ENCODE results near the gene SMIM7. TPM values are rescaled to one million over a fixed set of nuclear protein-coding genes. Genes with fewer than 3 reads are reported as not detected.

The SMIM7 gene
- polyA plus RNA-seq (2013, experiment 1 of 2) = 67.8 TPM
- polyA plus RNA-seq (2013, experiment 2 of 2) = 69.3 TPM

- peak within 1 kb of the TSS; percentile 94 for H3K9ac ChIP-seq (ENCODE audit: low read length)
- peak within 1 kb of the TSS; percentile 92 to 100 for H3K18ac ChIP-seq (ENCODE audit: low read depth in 1 of 2, low read length in 2 of 2)
- H3K4me1 ChIP-seq (ENCODE audit: control insufficient read depth, insufficient read depth, low read depth, low read length) = peaks cover 27% of the 10 kb centered on the region
- H2BK12ac ChIP-seq (ENCODE audit: low read length in 2 of 2) = peak within 1 kb of the TSS in 1 of 2 experiments; percentile 66
- peak within 1 kb of the TSS; percentile 99 for H2AFZ ChIP-seq (ENCODE audit: low read depth, low read length)
- H4K91ac ChIP-seq (ENCODE audit: low read length) = peak within 1 kb of the TSS; percentile 83
- H3K23ac ChIP-seq (ENCODE audit: low read length in 2 of 2) = peak within 1 kb of the TSS in 1 of 2 experiments; percentile 95
- under 1% methylated on average over 54 of the region's 60 CpGs for WGBS
- H3K36me3 ChIP-seq (ENCODE audit: control insufficient read depth in 1 of 2, insufficient read depth in 2 of 2, low read depth in 1 of 2, low read length in 2 of 2) = peaks cover 29 to 37% of the 10 kb centered on the region in 2 experiments
- H3K27me3 ChIP-seq (ENCODE audit: control insufficient read depth in 1 of 2, insufficient read depth in 1 of 2, low read length in 2 of 2) = peaks cover 0 to 4% of the 10 kb centered on the region in 2 experiments
- peaks cover 26% of the 10 kb centered on the region for H3K79me1 ChIP-seq (replicated peaks; ENCODE audit: low read length, poor library complexity, severe bottlenecking)
- peak within 1 kb of the TSS; percentile 98 for H3K27ac ChIP-seq (ENCODE audit: low read length, poor library complexity, severe bottlenecking)
- peak within 1 kb of the TSS; percentile 54 for H2AK5ac ChIP-seq (ENCODE audit: low read length, severe bottlenecking)
- H2BK15ac ChIP-seq (ENCODE audit: low read depth, poor library complexity, severe bottlenecking) = peak within 1 kb of the TSS; percentile 77
- peak within 1 kb of the TSS; percentile 91 for H2BK5ac ChIP-seq (ENCODE audit: low read depth, low read length, poor library complexity, severe bottlenecking)
- peak within 1 kb of the TSS; percentile 90 to 92 for H3K4me3 ChIP-seq (ENCODE audit: insufficient read depth in 1 of 2, low read depth in 1 of 2, low read length in 2 of 2)
- H3K9me3 ChIP-seq (ENCODE audit: control insufficient read depth, low read length) = no peaks in the 10 kb centered on the region
- H3K4me2 ChIP-seq (ENCODE audit: low read length, poor library complexity, severe bottlenecking) = peak within 1 kb of the TSS; percentile 100
- peak within 1 kb of the TSS; percentile 58 to 99 for H3K4ac ChIP-seq (ENCODE audit: low read depth in 1 of 2, low read length in 2 of 2)
- DNase-seq = peak; percentile 99
- peak within 1 kb of the TSS; percentile 82 to 98 for H3K14ac ChIP-seq (ENCODE audit: low read length in 2 of 2)
- peak within 1 kb of the TSS; percentile 95 for H2BK120ac ChIP-seq (ENCODE audit: low read depth, low read length)
- H4K8ac ChIP-seq (ENCODE audit: low read length) = peak within 1 kb of the TSS; percentile 97
Observed at GRCh38 chr19:16659832-16660708, at the start of gene SMIM7. SMIM7 (minus strand) TSS chr19:16660144; CDS start chr19:16660110, 34 bp downstream.

GRCh38 chr19:16703677-16704076 lies 43.7 kb upstream of the SMIM7 start:
- Histone ChIP-seq H3K18ac (ENCODE audit: low read depth in 1 of 2, low read length in 2 of 2) (no peak overlapping the region), H3K27ac (ENCODE audit: low read length, poor library complexity, severe bottlenecking) (no peak overlapping the region), H2AK5ac (ENCODE audit: low read length, severe bottlenecking) (no peak overlapping the region), H3K4ac (ENCODE audit: low read depth in 1 of 2, low read length in 2 of 2) (no peak overlapping the region), H3K79me1 (replicated peaks; ENCODE audit: low read length, poor library complexity, severe bottlenecking) (no peaks in the 10 kb centered on the region), H3K36me3 (ENCODE audit: control insufficient read depth in 1 of 2, insufficient read depth in 2 of 2, low read depth in 1 of 2, low read length in 2 of 2) (no peaks in the 10 kb centered on the region), H3K14ac (ENCODE audit: low read length in 2 of 2) (no peak overlapping the region), H4K8ac (ENCODE audit: low read length) (no peak overlapping the region), H3K27me3 (ENCODE audit: control insufficient read depth in 1 of 2, insufficient read depth in 1 of 2, low read length in 2 of 2) (peaks cover 0 to 27% of the 10 kb centered on the region in 2 experiments), H3K4me2 (ENCODE audit: low read length, poor library complexity, severe bottlenecking) (no peak overlapping the region), H4K91ac (ENCODE audit: low read length) (no peak overlapping the region), H3K9me3 (ENCODE audit: control insufficient read depth, low read length) (no peaks in the 10 kb centered on the region), H3K4me3 (ENCODE audit: insufficient read depth in 1 of 2, low read depth in 1 of 2, low read length in 2 of 2) (no peak overlapping the region), H2BK15ac (ENCODE audit: low read depth, poor library complexity, severe bottlenecking) (no peak overlapping the region), H2AFZ (ENCODE audit: low read depth, low read length) (no peak overlapping the region), H3K9ac (ENCODE audit: low read length) (no peak overlapping the region), H2BK12ac (ENCODE audit: low read length in 2 of 2) (no peak overlapping the region), H2BK5ac (ENCODE audit: low read depth, low read length, poor library complexity, severe bottlenecking) (no peak overlapping the region), H2BK120ac (ENCODE audit: low read depth, low read length) (no peak overlapping the region), H3K4me1 (ENCODE audit: control insufficient read depth, insufficient read depth, low read depth, low read length) (no peaks in the 10 kb centered on the region), H3K23ac (ENCODE audit: low read length in 2 of 2) (no peak overlapping the region)
- DNase-seq = no peak
- 96% methylated on average over 2 of the region's 4 CpGs for WGBS

DNA sequence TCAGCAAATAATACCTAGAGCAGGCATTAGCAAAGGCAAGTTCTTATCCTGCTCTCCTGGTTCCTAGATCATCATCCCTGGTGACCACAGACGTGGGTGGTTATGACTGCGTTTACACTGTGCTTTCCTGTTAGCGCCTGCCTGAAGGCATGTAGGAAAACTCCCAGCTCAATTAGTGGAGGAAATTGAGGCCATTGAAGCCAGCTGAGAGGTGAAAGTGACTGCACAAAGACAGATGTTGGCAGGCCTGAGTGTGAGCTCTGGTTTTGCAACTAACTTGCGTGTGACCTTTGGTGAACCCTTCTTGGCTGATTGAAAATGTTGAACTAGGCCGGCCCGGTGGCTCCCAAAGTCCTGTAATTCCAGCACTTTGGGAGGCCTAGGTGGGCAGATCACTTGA lies 42.2 kb upstream of the SMIM7 start:
- Histone ChIP-seq H3K27ac (ENCODE audit: low read length, poor library complexity, severe bottlenecking) (no peak overlapping the region), H3K9me3 (ENCODE audit: control insufficient read depth, low read length) (no peaks in the 10 kb centered on the region), H3K9ac (ENCODE audit: low read length) (no peak overlapping the region), H3K4me1 (ENCODE audit: control insufficient read depth, insufficient read depth, low read depth, low read length) (no peaks in the 10 kb centered on the region), H4K8ac (ENCODE audit: low read length) (no peak overlapping the region), H3K27me3 (ENCODE audit: control insufficient read depth in 1 of 2, insufficient read depth in 1 of 2, low read length in 2 of 2) (peaks cover 0 to 37% of the 10 kb centered on the region in 2 experiments), H3K14ac (ENCODE audit: low read length in 2 of 2) (no peak overlapping the region), H2BK5ac (ENCODE audit: low read depth, low read length, poor library complexity, severe bottlenecking) (no peak overlapping the region), H3K18ac (ENCODE audit: low read depth in 1 of 2, low read length in 2 of 2) (no peak overlapping the region), H3K4me3 (ENCODE audit: insufficient read depth in 1 of 2, low read depth in 1 of 2, low read length in 2 of 2) (no peak overlapping the region), H2BK15ac (ENCODE audit: low read depth, poor library complexity, severe bottlenecking) (no peak overlapping the region), H2BK12ac (ENCODE audit: low read length in 2 of 2) (no peak overlapping the region), H2AFZ (ENCODE audit: low read depth, low read length) (no peak overlapping the region), H2AK5ac (ENCODE audit: low read length, severe bottlenecking) (no peak overlapping the region), H4K91ac (ENCODE audit: low read length) (no peak overlapping the region), H2BK120ac (ENCODE audit: low read depth, low read length) (no peak overlapping the region), H3K79me1 (replicated peaks; ENCODE audit: low read length, poor library complexity, severe bottlenecking) (no peaks in the 10 kb centered on the region), H3K4ac (ENCODE audit: low read depth in 1 of 2, low read length in 2 of 2) (no peak overlapping the region), H3K23ac (ENCODE audit: low read length in 2 of 2) (no peak overlapping the region), H3K36me3 (ENCODE audit: control insufficient read depth in 1 of 2, insufficient read depth in 2 of 2, low read depth in 1 of 2, low read length in 2 of 2) (no peaks in the 10 kb centered on the region), H3K4me2 (ENCODE audit: low read length, poor library complexity, severe bottlenecking) (no peak overlapping the region)
- 20% methylated on average over 6 of the region's 6 CpGs for WGBS
- peak; percentile 87 for DNase-seq

DNA sequence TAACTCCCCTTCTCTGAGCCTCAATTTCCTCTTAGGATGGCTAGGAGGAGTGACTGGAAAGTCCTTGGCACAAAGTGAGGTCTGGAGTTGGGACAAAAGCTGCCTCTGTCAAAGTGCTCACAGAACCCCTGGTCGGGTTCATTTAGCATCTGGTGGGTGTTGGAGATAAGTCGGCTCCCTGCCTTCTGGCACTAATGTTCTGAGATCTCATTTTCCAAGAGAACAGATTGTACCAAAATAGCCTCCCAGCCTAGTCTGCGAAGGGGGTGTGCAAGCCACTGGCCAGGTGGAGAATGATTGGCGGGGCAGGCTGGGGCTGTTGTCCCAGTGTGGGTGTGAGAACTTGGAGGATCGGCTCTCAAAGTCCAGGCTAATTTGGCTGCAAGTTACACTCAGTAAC lies 39.0 kb upstream of the SMIM7 start:
- Histone ChIP-seq H3K9ac (ENCODE audit: low read length) (no peak overlapping the region), H3K4me1 (ENCODE audit: control insufficient read depth, insufficient read depth, low read depth, low read length) (no peaks in the 10 kb centered on the region), H3K4me3 (ENCODE audit: insufficient read depth in 1 of 2, low read depth in 1 of 2, low read length in 2 of 2) (no peak overlapping the region), H3K9me3 (ENCODE audit: control insufficient read depth, low read length) (no peaks in the 10 kb centered on the region), H2AFZ (ENCODE audit: low read depth, low read length) (no peak overlapping the region), H3K14ac (ENCODE audit: low read length in 2 of 2) (no peak overlapping the region), H3K18ac (ENCODE audit: low read depth in 1 of 2, low read length in 2 of 2) (no peak overlapping the region), H3K23ac (ENCODE audit: low read length in 2 of 2) (no peak overlapping the region), H4K8ac (ENCODE audit: low read length) (no peak overlapping the region), H3K36me3 (ENCODE audit: control insufficient read depth in 1 of 2, insufficient read depth in 2 of 2, low read depth in 1 of 2, low read length in 2 of 2) (no peaks in the 10 kb centered on the region), H3K27me3 (ENCODE audit: control insufficient read depth in 1 of 2, insufficient read depth in 1 of 2, low read length in 2 of 2) (peaks cover 0 to 25% of the 10 kb centered on the region in 2 experiments), H2BK120ac (ENCODE audit: low read depth, low read length) (no peak overlapping the region), H3K4me2 (ENCODE audit: low read length, poor library complexity, severe bottlenecking) (no peak overlapping the region), H3K4ac (ENCODE audit: low read depth in 1 of 2, low read length in 2 of 2) (no peak overlapping the region), H2BK15ac (ENCODE audit: low read depth, poor library complexity, severe bottlenecking) (no peak overlapping the region), H3K79me1 (replicated peaks; ENCODE audit: low read length, poor library complexity, severe bottlenecking) (no peaks in the 10 kb centered on the region), H2AK5ac (ENCODE audit: low read length, severe bottlenecking) (no peak overlapping the region), H2BK5ac (ENCODE audit: low read depth, low read length, poor library complexity, severe bottlenecking) (no peak overlapping the region), H3K27ac (ENCODE audit: low read length, poor library complexity, severe bottlenecking) (no peak overlapping the region), H2BK12ac (ENCODE audit: low read length in 2 of 2) (no peak overlapping the region), H4K91ac (ENCODE audit: low read length) (no peak overlapping the region)
- no peak for DNase-seq
- 92% methylated on average over 4 of the region's 5 CpGs for WGBS
